GM18519 (cell line): Measurements from ENCODE around the gene PPL.

ENCODE experiments used
- ATAC-seq: cut with Tn5 transposase; IDR thresholded peaks from one replicate; pipeline ENCODE4 v1.9.1; 2021; ENCODE audit warnings: mild to moderate bottlenecking, moderate library complexity; ENCODE audit not compliant: unreplicated experiment, low FRiP score

The PPL gene

GRCh38 chr16:4869147-4869805 lies 67.7 kb downstream of the PPL start:
- no peak for ATAC-seq

GRCh38 chr16:4868535-4868934 lies 68.4 kb downstream of the PPL start:
- no peak for ATAC-seq

- ATAC-seq, result no peak
Measured at GRCh38 chr16:4868026-4868425, 68.9 kb downstream of the PPL start.

- ATAC-seq, result no peak
Measured at GRCh38 chr16:4866586-4866985, 70.4 kb downstream of the PPL start.

GRCh38 chr16:4865231-4865860 lies 71.6 kb downstream of the PPL start:
- ATAC-seq, result no peak

- no peak for ATAC-seq
Measured at GRCh38 chr16:4864728-4865127, 72.2 kb downstream of the PPL start.

- ATAC-seq, result no peak
Measured at GRCh38 chr16:4862639-4863038, 74.3 kb downstream of the PPL start.

- ATAC-seq, result no peak
Measured at GRCh38 chr16:4860727-4861342, 76.1 kb downstream of the PPL start.

GRCh38 chr16:4859900-4860255 lies 77.1 kb downstream of the PPL start:
- ATAC-seq, result no peak

GRCh38 chr16:4859190-4859899 lies 77.6 kb downstream of the PPL start:
- no peak for ATAC-seq

GRCh38 chr16:4855804-4856203 lies 81.1 kb downstream of the PPL start:
- no peak for ATAC-seq

GRCh38 chr16:4855371-4855770 lies 81.6 kb downstream of the PPL start:
- no peak for ATAC-seq

- no peak for ATAC-seq
Measured at GRCh38 chr16:4852221-4852872, 84.6 kb downstream of the PPL start.

- no peak for ATAC-seq
Measured at GRCh38 chr16:4850211-4850610, 86.7 kb downstream of the PPL start.

- ATAC-seq, result peak; percentile 20
Measured at GRCh38 chr16:4847774-4848587, 89.0 kb downstream of the PPL start.

- peak; percentile 78 for ATAC-seq
Measured at GRCh38 chr16:4846901-4847773, 89.8 kb downstream of the PPL start, which contains the start of the genes GLYR1 and UBN1. TSS of gene GLYR1 (minus strand) at chr16:4847288. CDS start at chr16:4847265, 23 bp downstream. TSS of gene UBN1 (plus strand) at chr16:4847481. CDS start at chr16:4852918, 5,437 bp downstream.

- no peak for ATAC-seq
Measured at GRCh38 chr16:4846503-4846900, 90.4 kb downstream of the PPL start.

- ATAC-seq, result no peak
Measured at GRCh38 chr16:4840984-4841383, 96.0 kb downstream of the PPL start.

GRCh38 chr16:4839942-4840341 lies 97.0 kb downstream of the PPL start:
- ATAC-seq, result no peak
